HUES64 (cell line): ENCODE results near the gene AATK.
"Not testable (repeated sequence)": the region's sequence is repeated elsewhere in the genome, so short reads cannot be mapped to it uniquely, and the experiment has no call there.

ENCODE experiments used
- H3K27ac ChIP-seq: 2 replicates; pipeline ENCODE4 v1.7.0; 2013; ENCODE audit warnings: low read depth, low read length, inconsistent platforms
- H3K27me3 ChIP-seq: 2 replicates; pipeline ENCODE4 v1.6.1; 2013; ENCODE audit warnings: mild to moderate bottlenecking, low read length; ENCODE audit not compliant: insufficient read depth
- H3K36me3 ChIP-seq: 2 replicates; pipeline ENCODE4 v1.6.1; 2013; ENCODE audit warnings: mild to moderate bottlenecking, low read length; ENCODE audit not compliant: insufficient read depth
- H3K4me1 ChIP-seq: 2 replicates; pipeline ENCODE4 v1.6.1; 2013; ENCODE audit warnings: mild to moderate bottlenecking, low read length, moderate library complexity; ENCODE audit not compliant: insufficient read depth
- H3K4me3 ChIP-seq: 2 replicates; pipeline ENCODE4 v1.5.1; 2013; ENCODE audit warnings: mild to moderate bottlenecking, low read length, moderate library complexity
- H3K9ac ChIP-seq: 2 replicates; pipeline ENCODE4 v1.6.1; 2013; ENCODE audit warnings: mild to moderate bottlenecking, low read depth, low read length
- H3K9me3 ChIP-seq: 2 replicates; pipeline ENCODE4 v1.6.1; 2013; ENCODE audit warnings: low read depth, low read length; ENCODE audit not compliant: insufficient read depth
- WGBS: fragments of 150-250, 120-280 bp; methylation state at CpG from one replicate; pipeline ENCODE4 v1.1.7; 2013; ENCODE audit warnings: missing lambda C conversion rate; 5-methylcytosine and 5-hydroxymethylcytosine counted together

The AATK gene

DNA sequence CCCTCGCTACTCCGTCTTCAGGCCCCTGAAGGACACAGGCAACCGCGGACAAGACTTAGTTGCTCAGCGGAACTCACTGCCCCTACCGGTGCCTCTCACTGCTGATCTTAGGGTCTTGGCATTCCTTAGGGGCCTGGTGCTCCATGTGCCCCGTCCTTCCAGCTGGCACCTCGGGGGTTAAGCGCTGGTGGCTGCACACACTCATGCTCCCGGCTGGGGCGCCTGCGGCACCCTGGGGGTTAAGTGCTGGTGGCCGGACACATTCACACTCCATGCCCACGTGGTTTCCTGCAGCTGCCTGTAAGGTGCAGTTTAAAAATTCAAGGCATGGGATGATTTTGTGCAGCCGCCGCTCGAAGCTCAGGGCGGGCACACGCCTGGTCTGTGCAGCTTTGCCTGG is 86.0 kb downstream of the AATK start:
- WGBS = 80% methylated on average over 19 of the region's 19 CpGs
- Histone ChIP-seq H3K27me3 (no peaks in the 10 kb centered on the region), H3K36me3 (0 out of 2 replicates have a peak, but pooled peaks cover 6% of the 10 kb centered on the region), H3K27ac (no peak overlapping the region), H3K9ac (peak overlapping the region; percentile 20; the same call in 1 of the 2 replicates), H3K4me3 (no peak overlapping the region), H3K9me3 (no peaks in the 10 kb centered on the region), H3K4me1 (no peaks in the 10 kb centered on the region)

DNA sequence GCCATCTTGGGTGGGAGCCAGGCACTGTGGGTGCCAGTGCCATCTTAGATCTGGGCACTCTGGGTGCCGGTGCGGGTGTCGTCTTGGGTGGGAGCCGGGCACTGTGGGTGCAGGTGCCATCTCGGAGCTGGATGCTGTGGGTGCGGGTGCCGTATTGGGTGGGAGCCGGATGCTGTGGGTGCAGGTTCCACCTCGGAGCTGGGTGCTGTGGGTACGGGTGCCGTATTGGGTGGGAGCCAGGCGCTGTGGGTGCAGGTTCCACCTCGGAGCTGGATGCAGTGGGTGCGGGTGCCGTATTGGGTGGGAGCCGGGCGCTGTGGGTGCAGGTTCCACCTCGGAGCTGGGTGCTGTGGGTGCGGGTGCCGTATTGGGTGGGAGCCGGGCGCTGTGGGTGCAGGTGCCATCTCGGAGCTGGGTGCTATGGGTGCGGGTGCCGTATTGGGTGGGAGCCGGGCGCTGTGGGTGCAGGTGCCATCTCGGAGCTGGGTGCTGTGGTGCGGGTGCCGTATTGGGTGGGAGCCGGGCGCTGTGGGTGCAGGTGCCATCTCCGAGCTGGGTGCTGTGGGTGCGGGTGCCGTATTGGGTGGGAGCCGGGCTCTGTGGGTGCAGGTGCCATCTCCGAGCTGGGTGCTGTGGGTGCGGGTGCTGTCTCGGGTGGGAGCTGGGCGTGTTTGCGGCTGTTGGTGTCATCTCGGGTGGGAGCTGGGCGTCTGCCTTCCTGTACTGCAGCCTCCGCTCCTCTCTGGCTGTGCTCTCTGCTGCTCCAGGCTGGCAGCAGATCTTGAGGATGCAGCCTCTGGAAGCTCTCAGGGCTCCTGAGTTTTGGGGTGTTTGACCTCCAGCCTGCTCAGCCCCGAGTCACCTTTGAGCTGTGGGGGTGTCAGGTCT is 87.8 kb downstream of the AATK start:
- H3K4me3 ChIP-seq, H3K27me3 ChIP-seq, H3K36me3 ChIP-seq, H3K4me1 ChIP-seq, H3K9me3 ChIP-seq, H3K27ac ChIP-seq, H3K9ac ChIP-seq: not testable (repeated sequence)
- 94% methylated on average over 45 of the region's 45 CpGs for WGBS

DNA sequence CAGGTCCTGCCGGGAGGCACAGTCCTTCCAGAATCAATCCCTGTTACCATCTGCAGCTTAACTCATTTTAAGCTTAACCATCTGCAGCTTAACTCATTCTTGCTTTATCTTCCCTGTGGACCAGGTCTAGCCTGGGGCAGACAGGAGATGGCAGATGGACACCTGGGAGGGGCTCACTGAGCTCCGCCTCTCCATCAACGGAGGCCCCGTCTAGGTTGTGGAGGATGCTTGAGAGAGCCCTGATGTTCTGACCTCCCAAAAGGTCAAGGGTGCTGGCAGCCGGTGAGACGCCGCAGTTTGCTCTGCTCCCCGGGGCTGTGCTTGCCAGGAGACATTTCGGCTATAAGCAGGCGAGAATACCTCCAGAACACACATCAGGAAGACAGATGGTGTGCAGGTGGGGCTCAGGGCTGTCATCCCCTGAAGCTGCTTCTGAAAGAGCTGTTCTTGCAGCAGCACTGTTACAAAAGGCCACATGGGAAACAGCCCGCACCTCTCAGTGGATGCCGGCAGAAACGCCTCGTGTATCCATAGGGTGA is 89.8 kb downstream of the AATK start:
- WGBS = 83% methylated on average over 14 of the region's 14 CpGs

DNA sequence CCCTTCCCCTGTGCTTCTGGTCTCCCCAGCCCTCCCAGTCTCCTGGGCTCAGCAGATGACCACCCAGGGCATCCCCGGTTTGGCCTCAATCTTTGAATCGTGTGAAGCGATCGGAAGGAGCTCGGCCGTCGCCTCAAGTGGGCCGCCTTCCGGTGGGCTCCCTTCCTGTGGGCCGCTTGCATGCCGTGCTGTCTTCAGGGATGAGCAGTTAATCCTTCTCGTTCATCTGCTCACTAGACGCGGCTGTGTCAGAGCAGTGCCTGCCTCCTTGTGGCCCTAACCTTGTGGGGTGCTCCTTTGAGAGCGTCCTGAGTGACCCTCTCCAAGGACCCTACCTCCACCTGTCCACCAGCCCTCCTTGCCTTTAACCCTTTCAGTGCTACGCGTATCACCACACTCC is 90.7 kb downstream of the AATK start:
- 91% methylated on average over 17 of the region's 17 CpGs for WGBS
- H3K27ac ChIP-seq = no peak overlapping the region
- H3K4me3 ChIP-seq = no peak overlapping the region
- H3K9ac ChIP-seq = no peak overlapping the region
- H3K4me1 ChIP-seq = no peaks in the 10 kb centered on the region
- no peaks in the 10 kb centered on the region for H3K9me3 ChIP-seq
- H3K36me3 ChIP-seq = 0 out of 2 replicates have a peak, but pooled peaks cover 5% of the 10 kb centered on the region
- no peaks in the 10 kb centered on the region for H3K27me3 ChIP-seq

More for the DNA sequence above, 89.8 kb downstream of the AATK start:
- Histone ChIP-seq H3K36me3 (0 out of 2 replicates have a peak, but pooled peaks cover 5% of the 10 kb centered on the region), H3K27ac (no peak overlapping the region), H3K9ac (no peak overlapping the region), H3K27me3 (no peaks in the 10 kb centered on the region), H3K9me3 (no peaks in the 10 kb centered on the region), H3K4me3 (no peak overlapping the region), H3K4me1 (no peaks in the 10 kb centered on the region)

DNA sequence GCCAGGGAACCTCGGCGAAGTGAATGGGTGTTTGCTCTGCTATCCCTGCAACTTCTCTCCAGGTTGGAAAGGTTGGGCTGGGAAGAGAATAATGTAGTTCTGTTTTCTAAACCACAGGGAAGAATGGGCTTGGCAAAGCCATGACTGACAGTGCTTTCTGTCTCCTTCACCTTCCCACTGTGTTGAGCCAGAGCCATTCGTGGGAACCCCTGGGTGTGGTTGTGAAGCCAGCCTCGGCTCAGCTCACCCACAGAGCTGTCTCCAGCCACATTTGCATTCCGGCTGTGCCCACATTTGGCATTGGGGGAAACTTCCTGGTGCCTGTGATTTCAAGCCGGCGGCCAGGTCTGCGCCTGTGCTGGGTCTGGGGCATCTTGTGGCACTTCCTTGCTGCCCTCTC is 91.1 kb downstream of the AATK start:
- Histone ChIP-seq H3K27me3 (no peaks in the 10 kb centered on the region), H3K9me3 (no peaks in the 10 kb centered on the region), H3K36me3 (0 out of 2 replicates have a peak, but pooled peaks cover 5% of the 10 kb centered on the region), H3K27ac (no peak overlapping the region), H3K9ac (no peak overlapping the region), H3K4me1 (no peaks in the 10 kb centered on the region), H3K4me3 (no peak overlapping the region)
- 77% methylated on average over 8 of the region's 8 CpGs for WGBS

DNA sequence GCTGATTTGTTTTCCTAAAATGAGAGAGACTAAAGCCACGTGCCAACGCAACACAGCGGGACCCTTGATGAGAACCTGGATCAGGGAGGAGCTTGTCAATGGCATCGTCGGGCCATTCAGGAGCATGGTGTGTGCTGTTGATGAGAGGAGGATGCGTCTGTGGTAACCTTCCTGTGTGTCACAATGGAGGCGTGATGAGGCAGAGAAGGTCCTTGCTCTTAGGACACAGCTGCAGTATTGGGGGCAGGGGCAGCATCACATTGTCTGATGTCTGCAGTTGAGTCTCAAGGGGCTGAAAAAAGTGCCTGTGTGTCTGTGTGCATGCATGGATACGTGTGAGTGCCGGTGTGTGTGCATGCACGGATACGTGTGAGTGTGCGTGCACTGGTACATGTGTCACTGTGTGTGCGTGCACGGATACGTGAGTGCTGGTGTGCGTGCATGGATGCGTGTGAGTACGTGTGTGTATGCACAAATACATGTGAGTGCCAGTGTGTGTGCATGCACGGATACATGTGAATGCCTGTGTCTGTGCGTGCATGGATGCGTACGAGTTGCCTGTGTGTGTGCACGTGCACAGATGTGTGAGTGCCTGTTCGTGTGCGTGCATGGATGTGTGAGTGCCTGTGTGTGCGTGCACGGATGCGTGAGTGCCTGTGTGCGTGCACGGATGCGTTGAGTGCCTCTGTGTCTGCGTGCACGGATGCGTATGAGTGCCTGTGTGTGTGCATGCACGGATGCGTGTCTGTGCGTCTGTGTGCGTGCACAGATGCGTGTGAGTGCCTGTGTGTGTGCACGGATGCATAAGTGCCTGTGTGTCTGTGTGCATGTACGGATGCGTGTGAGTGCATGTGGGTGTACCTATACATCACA is 91.8 kb downstream of the AATK start:
- no peak overlapping the region for H3K9ac ChIP-seq
- no peaks in the 10 kb centered on the region for H3K9me3 ChIP-seq
- H3K27me3 ChIP-seq = no peaks in the 10 kb centered on the region
- H3K27ac ChIP-seq = no peak overlapping the region
- H3K4me3 ChIP-seq = no peak overlapping the region
- 0 out of 2 replicates have a peak, but pooled peaks cover 2% of the 10 kb centered on the region for H3K36me3 ChIP-seq
- no peaks in the 10 kb centered on the region for H3K4me1 ChIP-seq
- WGBS = 94% methylated on average over 42 of the region's 42 CpGs

DNA sequence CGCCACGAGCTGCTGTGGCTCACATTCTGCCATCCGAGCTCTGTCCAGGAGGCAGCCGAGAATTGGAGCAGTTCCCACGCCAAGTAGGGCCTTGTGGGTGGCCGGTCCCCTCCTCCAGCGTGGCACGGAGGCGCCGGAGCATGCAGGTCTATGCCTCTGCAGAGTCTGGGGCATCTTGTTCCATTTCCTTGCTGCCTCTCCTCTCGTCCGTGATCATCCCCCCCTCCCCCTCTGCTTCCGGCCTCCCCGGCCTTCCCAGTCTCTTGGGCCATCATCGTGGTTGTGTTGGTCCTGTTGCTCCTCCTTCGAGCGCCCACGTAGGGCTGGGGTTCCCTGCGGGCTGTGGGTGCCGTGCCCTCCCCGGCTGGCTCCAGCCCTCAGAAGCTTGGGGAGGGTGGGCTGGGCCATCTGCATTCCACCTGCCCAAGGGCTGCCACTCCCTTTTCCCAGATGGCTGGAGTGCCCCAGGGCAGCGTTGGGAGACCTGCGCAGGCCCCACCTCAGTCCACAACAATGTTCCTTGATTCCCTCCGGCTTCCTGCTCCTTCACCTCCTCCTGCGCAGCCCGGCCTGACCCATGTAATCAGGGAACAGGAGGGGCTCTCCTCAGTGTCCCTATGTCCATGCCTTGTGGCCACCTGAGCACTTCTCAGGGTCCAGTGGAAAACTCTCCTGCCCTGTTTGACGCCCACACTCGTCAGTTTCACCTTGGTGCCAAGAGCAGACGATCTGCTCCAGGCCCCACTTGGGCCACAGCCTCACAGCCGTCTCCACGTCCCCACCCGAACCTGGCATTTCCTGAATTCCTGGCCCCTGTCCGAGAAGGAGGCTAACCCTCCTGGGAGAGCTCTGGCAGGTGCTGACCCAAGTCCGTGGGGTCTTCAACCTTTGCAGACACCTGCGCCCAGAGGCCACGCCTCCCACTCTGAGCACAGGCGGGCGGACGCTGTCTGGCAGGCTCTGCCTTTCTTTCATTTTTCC is 94.0 kb downstream of the AATK start:
- Histone ChIP-seq H3K27ac (no peak overlapping the region), H3K9me3 (no peaks in the 10 kb centered on the region), H3K4me3 (no peak overlapping the region), H3K9ac (no peak overlapping the region), H3K4me1 (no peaks in the 10 kb centered on the region), H3K36me3 (0 out of 2 replicates have a peak, but pooled peaks cover 2% of the 10 kb centered on the region), H3K27me3 (no peaks in the 10 kb centered on the region)
- WGBS = 94% methylated on average over 39 of the region's 39 CpGs

DNA sequence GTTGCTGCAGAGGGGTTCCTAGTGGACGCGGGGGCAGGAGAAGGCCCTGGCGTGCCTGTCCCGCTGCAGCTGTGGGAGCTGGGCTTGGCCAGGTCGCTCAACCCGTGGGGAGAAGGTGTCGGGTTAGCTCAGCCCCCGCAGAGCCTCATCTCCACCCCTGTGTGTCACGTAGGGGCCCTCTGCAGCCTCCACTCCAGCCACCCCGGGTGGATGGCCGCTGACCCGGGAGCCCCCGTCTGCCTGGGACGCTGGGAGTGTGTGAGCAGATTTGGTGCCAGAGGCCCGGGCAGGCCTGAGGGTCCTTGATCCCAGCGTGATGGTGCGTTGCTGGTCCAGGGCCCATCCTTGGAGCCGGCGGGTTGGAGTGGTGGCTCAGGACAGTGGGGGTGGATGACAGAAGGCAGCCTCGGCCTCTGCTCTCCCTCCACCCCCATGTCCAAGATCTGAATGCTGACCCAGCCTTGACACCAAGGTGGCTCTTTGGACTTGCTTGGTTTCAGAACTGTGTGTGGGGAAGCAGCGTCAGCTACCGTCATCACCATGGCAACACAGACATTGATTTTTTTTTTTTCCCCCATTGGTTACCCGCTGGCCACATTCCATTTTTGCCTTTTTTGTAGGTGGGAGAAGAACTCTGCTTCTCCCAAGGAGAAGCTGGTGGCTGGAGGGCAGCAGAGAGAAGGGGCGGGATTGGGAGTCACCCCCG is 95.3 kb downstream of the AATK start:
- 91% methylated on average over 24 of the region's 25 CpGs for WGBS
- Histone ChIP-seq H3K27me3 (no peaks in the 10 kb centered on the region), H3K4me3 (no peak overlapping the region), H3K9me3 (no peaks in the 10 kb centered on the region), H3K27ac (no peak overlapping the region), H3K4me1 (no peaks in the 10 kb centered on the region), H3K36me3 (no peaks in the 10 kb centered on the region), H3K9ac (no peak overlapping the region)

DNA sequence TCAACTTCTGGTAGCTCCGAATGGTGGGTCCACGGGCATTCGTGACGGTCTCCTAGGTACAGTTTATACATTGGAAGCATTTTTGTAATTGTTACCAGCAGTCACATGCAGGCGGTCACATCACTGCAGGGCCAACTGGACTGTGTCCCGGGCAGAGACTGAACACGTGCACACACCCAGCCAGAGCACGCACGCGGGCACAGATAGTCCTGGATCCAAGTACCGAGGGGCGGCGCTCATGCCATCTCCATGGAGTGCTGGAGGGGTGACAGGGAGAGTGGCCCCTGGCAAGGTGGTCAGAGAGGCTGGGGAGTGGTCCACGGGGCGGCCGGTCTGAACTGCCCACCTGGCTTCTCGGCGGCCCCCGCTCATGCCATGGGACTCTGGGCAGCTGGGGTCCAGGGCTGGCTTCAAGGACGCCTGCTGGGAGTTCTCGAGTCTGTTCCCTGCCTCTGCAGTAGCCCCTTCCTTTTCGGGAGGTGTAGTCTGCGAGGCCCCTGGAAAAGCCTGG is 96.8 kb downstream of the AATK start:
- Histone ChIP-seq H3K4me1 (peaks cover 11% of the 10 kb centered on the region), H3K9ac (no peak overlapping the region), H3K27me3 (no peaks in the 10 kb centered on the region), H3K36me3 (no peaks in the 10 kb centered on the region), H3K9me3 (no peaks in the 10 kb centered on the region), H3K27ac (no peak overlapping the region), H3K4me3 (no peak overlapping the region)
- 94% methylated on average over 23 of the region's 23 CpGs for WGBS
